GM23338 (cell line): ENCODE data around the gene BBX.

Experiments
- EZH2 ChIP-seq: fragments of 200-600 bp; sonication (generic); IDR thresholded peaks from one replicate; pipeline ENCODE4 v1.8.0; 2017; ENCODE audit warnings: antibody characterized with exemption, mild to moderate bottlenecking, low read depth; ENCODE audit not compliant: unreplicated experiment
- POLR2AphosphoS5 ChIP-seq: IDR thresholded peaks from 2 replicates; pipeline ENCODE4 v1.6.1; 2016; ENCODE audit warnings: antibody characterized with exemption, low read depth
- TF ChIP-seq, protein P1 (sequence below), 2 experiments: fragments of 200-600 bp in 1 of 2; sonication (generic) in 1 of 2; conservative IDR thresholded peaks; 2 replicates each; pipeline versions ENCODE4 v1.5.1 to v1.6.1; 2016 to 2017; ENCODE audit warnings: antibody characterized with exemption in 2 of 2, low read depth in 2 of 2, mild to moderate bottlenecking in 2 of 2, moderate library complexity in 1 of 2

DNA sequence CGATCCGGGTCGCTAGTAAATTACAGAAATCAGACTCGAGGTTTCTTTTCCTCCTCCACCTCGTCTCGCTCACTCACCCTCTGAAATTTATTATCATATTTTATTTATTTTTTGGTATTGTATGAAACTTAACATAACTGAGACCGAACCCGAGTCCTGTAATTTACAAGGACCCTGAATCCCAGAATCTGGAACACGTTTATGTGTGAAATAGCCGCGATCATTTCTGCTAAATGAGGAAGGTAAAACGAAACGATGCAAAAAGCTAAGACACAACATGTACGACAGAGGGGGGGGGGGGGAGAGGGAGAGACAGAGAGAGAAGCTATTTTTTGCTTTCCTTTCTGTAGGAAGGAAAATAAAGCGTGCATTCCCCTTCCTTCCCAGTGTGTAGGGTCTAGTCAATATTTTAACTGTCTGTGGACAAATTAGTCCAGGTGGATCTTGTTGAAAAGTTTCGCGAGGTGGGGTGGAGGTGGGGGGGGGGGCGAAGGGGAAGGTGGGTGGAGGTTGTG, 1.6 kb downstream of the BBX start:
- TF ChIP-seq, protein P1, sequence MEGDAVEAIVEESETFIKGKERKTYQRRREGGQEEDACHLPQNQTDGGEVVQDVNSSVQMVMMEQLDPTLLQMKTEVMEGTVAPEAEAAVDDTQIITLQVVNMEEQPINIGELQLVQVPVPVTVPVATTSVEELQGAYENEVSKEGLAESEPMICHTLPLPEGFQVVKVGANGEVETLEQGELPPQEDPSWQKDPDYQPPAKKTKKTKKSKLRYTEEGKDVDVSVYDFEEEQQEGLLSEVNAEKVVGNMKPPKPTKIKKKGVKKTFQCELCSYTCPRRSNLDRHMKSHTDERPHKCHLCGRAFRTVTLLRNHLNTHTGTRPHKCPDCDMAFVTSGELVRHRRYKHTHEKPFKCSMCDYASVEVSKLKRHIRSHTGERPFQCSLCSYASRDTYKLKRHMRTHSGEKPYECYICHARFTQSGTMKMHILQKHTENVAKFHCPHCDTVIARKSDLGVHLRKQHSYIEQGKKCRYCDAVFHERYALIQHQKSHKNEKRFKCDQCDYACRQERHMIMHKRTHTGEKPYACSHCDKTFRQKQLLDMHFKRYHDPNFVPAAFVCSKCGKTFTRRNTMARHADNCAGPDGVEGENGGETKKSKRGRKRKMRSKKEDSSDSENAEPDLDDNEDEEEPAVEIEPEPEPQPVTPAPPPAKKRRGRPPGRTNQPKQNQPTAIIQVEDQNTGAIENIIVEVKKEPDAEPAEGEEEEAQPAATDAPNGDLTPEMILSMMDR (conservative IDR thresholded peaks at IDR 0.05; ENCODE audit: low read depth in 2 of 2): no peak
- TF ChIP-seq POLR2AphosphoS5 (no peak), EZH2 (no peak)
